B cell (primary cell): ENCODE results near the gene DOCK3. TPM values are rescaled to one million over a fixed set of nuclear protein-coding genes. Genes with fewer than 3 reads are reported as not detected.

Experiments used
- ATAC-seq: fragments of 200-7000 bp; cut with Tn5 transposase; one replicate; pipeline ENCODE4 v1.10.0; 2021; ENCODE audit warnings: low read depth, mild to moderate bottlenecking, moderate number of reproducible peaks, moderate library complexity
- CTCF ChIA-PET: fragments of 350-600 bp; sonication (Branson Sonifier 250); formaldehyde crosslinking; loops from one replicate; lab custom pipeline; 2021; ENCODE audit warnings: antibody characterized with exemption, inconsistent platforms; lab: Charles Lee
- POLR2A ChIA-PET: fragments of 350-600 bp; sonication (Branson Sonifier 250); formaldehyde crosslinking; loops from one replicate; lab custom pipeline; 2021; ENCODE audit warnings: antibody characterized with exemption; lab: Charles Lee
- DNase-seq: peaks from one replicate; pipeline ENCODE4 v3.0.0; 2013
- H2AFZ ChIP-seq: 2 replicates; pipeline ENCODE4 v1.6.1; 2012; ENCODE audit warnings: mild to moderate bottlenecking, low read depth, low read length; ENCODE audit not compliant: insufficient read depth, poor library complexity, severe bottlenecking
- H3K27ac ChIP-seq, 2 donors: 1 replicate in 1 of 2; 2 replicates in 1 of 2; pipeline ENCODE4 v1.5.1; 2012 to 2013; ENCODE audit warnings: low read length in 2 of 2, mild to moderate bottlenecking in 2 of 2, moderate library complexity in 1 of 2
- H3K27me3 ChIP-seq, 4 experiments: fragments of 200-600 bp in 1 of 4; sonication (generic) in 1 of 4; replicated peaks in 1 of 4; 1 replicate in 2 of 4; 2 replicates in 2 of 4; pipeline versions ENCODE4 v1.6.1 to v1.7.0; 2013 to 2016; ENCODE audit warnings: low read length in 3 of 4, mild to moderate bottlenecking in 2 of 4, mixed read lengths in 1 of 4, moderate library complexity in 1 of 4; ENCODE audit not compliant: insufficient read depth in 4 of 4, control insufficient read depth in 3 of 4; ENCODE audit errors: control extremely low read depth in 1 of 4
- H3K36me3 ChIP-seq, 2 experiments: replicated peaks in 1 of 2; 1 replicate in 1 of 2; 2 replicates in 1 of 2; pipeline versions ENCODE4 v1.6.1 to v1.7.1; 2013; ENCODE audit warnings: low read length in 1 of 2; ENCODE audit not compliant: insufficient read depth in 2 of 2, control insufficient read depth in 1 of 2; ENCODE audit errors: control extremely low read depth in 1 of 2, extremely low read depth in 1 of 2
- H3K4me1 ChIP-seq, 2 donors: fragments of 200-600 bp in 1 of 2; sonication (generic) in 1 of 2; 1 replicate in 1 of 2; 2 replicates in 1 of 2; pipeline versions ENCODE4 v1.5.1 to v1.6.1; 2013 to 2017; ENCODE audit warnings: low read length in 2 of 2; ENCODE audit not compliant: control insufficient read depth in 2 of 2, insufficient read depth in 2 of 2
- H3K4me2 ChIP-seq: replicated peaks from 2 replicates; pipeline ENCODE3; 2012; ENCODE audit warnings: mild to moderate bottlenecking, low read depth, low read length; ENCODE audit not compliant: poor library complexity, severe bottlenecking
- H3K4me3 ChIP-seq, 5 experiments: fragments of 200-600 bp in 1 of 5; sonication (generic) in 1 of 5; 1 replicate in 3 of 5; 2 replicates in 2 of 5; pipeline versions ENCODE4 v1.5.1 to v1.7.0; 2011 to 2016; ENCODE audit warnings: low read length in 4 of 5, mild to moderate bottlenecking in 4 of 5, low read depth in 2 of 5, control low read depth in 1 of 5, moderate library complexity in 1 of 5; ENCODE audit not compliant: insufficient read depth in 1 of 5; ENCODE audit errors: control extremely low read depth in 1 of 5, extremely low read depth in 1 of 5
- H3K79me2 ChIP-seq: fragments of 200-600 bp; sonication (generic); one replicate; pipeline ENCODE4 v1.6.0; 2016; ENCODE audit warnings: low read length; ENCODE audit not compliant: control insufficient read depth, insufficient read depth
- H3K9ac ChIP-seq: fragments of 200-600 bp; sonication (generic); 2 replicates; pipeline ENCODE4 v1.6.1; 2017; ENCODE audit warnings: mild to moderate bottlenecking, low read length, moderate library complexity
- H3K9me3 ChIP-seq, 3 donors: one replicate each; pipeline versions ENCODE4 v1.6.1 to v1.7.1; 2013; ENCODE audit warnings: low read length in 2 of 3; ENCODE audit not compliant: control insufficient read depth in 2 of 3, insufficient read depth in 1 of 3; ENCODE audit errors: control extremely low read depth in 1 of 3
- H4K20me1 ChIP-seq: 2 replicates; pipeline ENCODE4 v1.6.0; 2012; ENCODE audit warnings: mild to moderate bottlenecking, low read length; ENCODE audit not compliant: insufficient read depth, control insufficient read depth, poor library complexity, severe bottlenecking
- H3K27ac Mint-ChIP-seq: one replicate; pipeline ENCODE4 v1.8.0; 2021; ENCODE audit warnings: mixed read lengths
- H3K27me3 Mint-ChIP-seq: one replicate; pipeline ENCODE4 v1.8.0; 2021; ENCODE audit warnings: mixed read lengths
- H3K4me1 Mint-ChIP-seq: one replicate; pipeline ENCODE4 v1.8.0; 2021; ENCODE audit warnings: mixed read lengths
- H3K4me3 Mint-ChIP-seq: one replicate; pipeline ENCODE4 v1.8.0; 2021; ENCODE audit warnings: mixed read lengths
- H3K9me3 Mint-ChIP-seq: one replicate; pipeline ENCODE4 v1.8.0; 2022; ENCODE audit warnings: mixed read lengths; ENCODE audit not compliant: insufficient read depth
- EZH2 ChIP-seq: IDR thresholded peaks from 2 replicates; pipeline ENCODE4 v1.6.1; 2012; ENCODE audit warnings: borderline replicate concordance, low read depth, mild to moderate bottlenecking, moderate library complexity, low read length; ENCODE audit not compliant: insufficient read depth, poor library complexity, severe bottlenecking
- WGBS: methylation state at CpG from one replicate; pipeline ENCODE4 v1.1.5; 2013; ENCODE audit warnings: missing lambda C conversion rate; ENCODE audit not compliant: insufficient coverage; 5-methylcytosine and 5-hydroxymethylcytosine counted together
- intact Hi-C: fragments of 100-400 bp; cut with micrococcal nuclease; formaldehyde crosslinking; loops from one replicate; pipeline ENCODE4 v1.10.0; 2022
- polyA plus RNA-seq: library from polyadenylated mRNA; depleted of rRNA; stranded (reverse); fragments of >200 nt; gene quantifications from 2 replicates; pipeline ENCODE4 v1.2.3, GENCODE V29; 2012
- total RNA-seq, 2 donors: library from RNA; stranded (reverse); fragments of 120-200 nt in 1 of 2; gene quantifications; 1 replicate in 1 of 2; 2 replicates in 1 of 2; pipeline versions ENCODE4 v1.2.3 to v1.2.4, GENCODE V29; 2013 to 2022
- TF ChIP-seq, protein P1 (sequence below): fragments of 200-600 bp; IDR thresholded peaks from one replicate; pipeline ENCODE4 v1.8.0; 2022; ENCODE audit warnings: antibody characterized with exemption, mild to moderate bottlenecking

DOCK3 gene
- total and polyA plus RNA-seq, 2 donors (not counting 1 experiment from before 2014, with no cell fraction given): 0.06 to 0.30 TPM

GRCh38 chr3:51163051-51163450 is 488.3 kb downstream of the DOCK3 start:
- CTCF ChIA-PET: no interaction called here
- POLR2A ChIA-PET: no interaction called here
- Histone ChIP-seq H3K9me3 (no peaks in the 10 kb centered on the region), H3K9ac (no peak overlapping the region), H4K20me1 (no peaks in the 10 kb centered on the region), H3K27ac (no peak overlapping the region), H3K4me2 (no peak overlapping the region), H3K4me1 (no peaks in the 10 kb centered on the region), H3K36me3 (no peaks in the 10 kb centered on the region), H3K27me3 (no peaks in the 10 kb centered on the region), H3K79me2 (no peaks in the 10 kb centered on the region), H2AFZ (no peak overlapping the region), H3K4me3 (no peak overlapping the region)
- intact Hi-C loops: no loop called here
- Mint-ChIP-seq H3K4me3 (no peak overlapping the region), H3K27ac (no peak overlapping the region), H3K9me3 (no peaks in the 10 kb centered on the region), H3K4me1 (no peaks in the 10 kb centered on the region), H3K27me3 (peaks cover 2% of the 10 kb centered on the region)
- ATAC-seq (no peak), DNase-seq (no peak)
- TF ChIP-seq EZH2: no peak
- TF ChIP-seq, protein P1, sequence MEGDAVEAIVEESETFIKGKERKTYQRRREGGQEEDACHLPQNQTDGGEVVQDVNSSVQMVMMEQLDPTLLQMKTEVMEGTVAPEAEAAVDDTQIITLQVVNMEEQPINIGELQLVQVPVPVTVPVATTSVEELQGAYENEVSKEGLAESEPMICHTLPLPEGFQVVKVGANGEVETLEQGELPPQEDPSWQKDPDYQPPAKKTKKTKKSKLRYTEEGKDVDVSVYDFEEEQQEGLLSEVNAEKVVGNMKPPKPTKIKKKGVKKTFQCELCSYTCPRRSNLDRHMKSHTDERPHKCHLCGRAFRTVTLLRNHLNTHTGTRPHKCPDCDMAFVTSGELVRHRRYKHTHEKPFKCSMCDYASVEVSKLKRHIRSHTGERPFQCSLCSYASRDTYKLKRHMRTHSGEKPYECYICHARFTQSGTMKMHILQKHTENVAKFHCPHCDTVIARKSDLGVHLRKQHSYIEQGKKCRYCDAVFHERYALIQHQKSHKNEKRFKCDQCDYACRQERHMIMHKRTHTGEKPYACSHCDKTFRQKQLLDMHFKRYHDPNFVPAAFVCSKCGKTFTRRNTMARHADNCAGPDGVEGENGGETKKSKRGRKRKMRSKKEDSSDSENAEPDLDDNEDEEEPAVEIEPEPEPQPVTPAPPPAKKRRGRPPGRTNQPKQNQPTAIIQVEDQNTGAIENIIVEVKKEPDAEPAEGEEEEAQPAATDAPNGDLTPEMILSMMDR: no peak
- no CpG with 5 or more reads among the region's 1 CpG for WGBS

DNA sequence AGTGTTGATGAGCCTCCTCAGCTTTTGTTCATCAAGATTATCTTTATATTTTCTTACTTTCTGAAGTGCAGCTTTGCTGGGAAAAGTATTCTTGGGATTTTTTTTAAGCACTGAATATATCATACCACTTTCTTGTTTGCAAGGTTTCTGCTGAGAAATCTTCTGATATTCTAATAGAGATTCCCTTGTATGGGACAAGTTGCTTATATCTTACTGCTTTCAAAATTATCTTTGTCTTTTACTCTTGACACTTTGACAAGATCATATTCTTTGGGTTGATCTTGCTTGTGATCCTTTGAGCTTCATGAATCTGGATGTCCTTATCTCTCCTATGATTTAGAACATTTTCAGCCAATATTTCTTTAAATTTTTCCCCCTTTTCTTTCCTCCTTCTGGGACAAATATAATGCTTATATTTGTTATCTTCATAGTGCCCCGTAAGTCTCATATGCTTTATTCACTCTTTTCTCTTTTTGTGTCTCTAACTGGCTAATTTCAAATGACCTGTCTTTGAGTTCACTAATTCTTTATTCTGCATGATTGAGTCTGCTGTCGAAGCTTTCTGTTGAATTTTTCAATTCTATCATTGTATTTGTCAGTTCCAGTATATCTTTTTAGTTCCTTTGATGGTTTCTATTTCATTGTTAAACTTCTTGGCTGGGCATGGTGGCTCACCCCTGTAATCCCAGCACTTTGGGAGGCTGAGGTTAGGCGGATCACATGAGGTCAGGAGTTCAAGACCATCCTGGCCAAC is 499.0 kb downstream of the DOCK3 start:
- Histone ChIP-seq H3K79me2 (no peaks in the 10 kb centered on the region), H3K9ac (no peak overlapping the region), H4K20me1 (no peaks in the 10 kb centered on the region), H3K4me1 (no peaks in the 10 kb centered on the region), H3K4me3 (no peak overlapping the region), H3K27ac (no peak overlapping the region), H3K9me3 (peaks cover 13 to 35% (median 28%) of the 10 kb centered on the region in 3 donors), H3K27me3 (no peaks in the 10 kb centered on the region), H3K36me3 (no peaks in the 10 kb centered on the region), H2AFZ (no peak overlapping the region), H3K4me2 (no peak overlapping the region)
- DNase-seq (no peak), ATAC-seq (no peak)
- H3K4me3 Mint-ChIP-seq: no peak overlapping the region
- TF ChIP-seq EZH2: no peak
- TF ChIP-seq, protein P1: no peak
- peaks cover 7% of the 10 kb centered on the region for H3K27me3 Mint-ChIP-seq
- peaks cover 7% of the 10 kb centered on the region for H3K9me3 Mint-ChIP-seq
- H3K27ac Mint-ChIP-seq: no peak overlapping the region
- ChIA-PET POLR2A (no interaction called here), CTCF (no interaction called here)
- intact Hi-C loops: no loop called here
- no peaks in the 10 kb centered on the region for H3K4me1 Mint-ChIP-seq
- WGBS: no CpG with 5 or more reads among the region's 3 CpGs
